Body of pancreas (tissue), 4 donors: Measurements from ENCODE around the gene CFAP46. TPM values are rescaled to one million over a fixed set of nuclear protein-coding genes. Genes with fewer than 3 reads are reported as not detected.
"Not testable (repeated sequence)": the region's sequence is repeated elsewhere in the genome, so short reads cannot be mapped to it uniquely, and the experiment has no call there.

Experiments
- ATAC-seq: fragments of 150-250 bp; one replicate; pipeline ENCODE4 v1.9.1; 2016
- DNase-seq, 4 donors: peaks; one replicate each; pipeline ENCODE4 v3.0.0-alpha.2; 2019
- H3K27ac ChIP-seq, 4 donors: fragments of 200-600 bp; sonication (generic); 1 replicate in 3 of 4; 2 replicates in 1 of 4; pipeline versions ENCODE4 v1.5.1 to v1.6.1; 2016 to 2019; ENCODE audit warnings: mild to moderate bottlenecking in 1 of 4, mixed read lengths in 1 of 4, moderate library complexity in 1 of 4
- H3K27me3 ChIP-seq, 2 donors: fragments of 200-600 bp; sonication (generic); one replicate each; pipeline ENCODE4 v1.6.0; 2016; ENCODE audit warnings: mild to moderate bottlenecking in 1 of 2
- H3K36me3 ChIP-seq, 2 donors: fragments of 200-600 bp; sonication (generic); replicated peaks in 1 of 2; 2 replicates each; pipeline ENCODE4 v1.5.1; 2016; ENCODE audit warnings: low read depth in 2 of 2; ENCODE audit not compliant: insufficient read depth in 1 of 2
- H3K4me1 ChIP-seq: fragments of 200-600 bp; sonication (generic); one replicate; pipeline ENCODE4 v1.6.0; 2016
- H3K4me3 ChIP-seq, 2 donors: fragments of 200-600 bp; sonication (generic); 1 replicate in 1 of 2; 2 replicates in 1 of 2; pipeline ENCODE4 v1.5.1; 2016 to 2019
- H3K9me3 ChIP-seq, 3 donors: fragments of 200-600 bp; sonication (generic); 1 replicate in 2 of 3; 2 replicates in 1 of 3; pipeline ENCODE4 v1.5.1; 2016
- POLR2A ChIP-seq, 3 donors: fragments of 450-650 bp; IDR thresholded peaks; one replicate each; pipeline ENCODE4 v1.6.1; 2016; ENCODE audit warnings: antibody characterized with exemption in 3 of 3, mild to moderate bottlenecking in 2 of 3
- WGBS, 2 donors: methylation state at CpG; one replicate each; pipeline ENCODE4 v1.1.5; 2017; 5-methylcytosine and 5-hydroxymethylcytosine counted together
- intact Hi-C: fragments of 100-400 bp; cut with DNase I; formaldehyde crosslinking; loops from one replicate; pipeline ENCODE4 v1.15.1; 2023
- total RNA-seq, 2 donors: library from RNA; depleted of rRNA; stranded (reverse); fragments of >200 nt; gene quantifications; one replicate each; pipeline ENCODE4 v1.1.0, GENCODE V29; 2016
- TF ChIP-seq, protein P1 (sequence below), 7 experiments: fragments of 450-650 bp in 4 of 7; fragments of 200-600 bp in 3 of 7; sonication (generic) in 3 of 7; IDR thresholded peaks; one replicate each; pipeline ENCODE4 v1.5.1; 2016 to 2019; ENCODE audit warnings: antibody characterized with exemption in 7 of 7

The CFAP46 gene
- total RNA-seq, 2 donors from 2014 or later = 0.33 to 0.52 TPM

- no peak for TF ChIP-seq POLR2A (IDR thresholded peaks at IDR 0.05)
- TF ChIP-seq, protein P1, sequence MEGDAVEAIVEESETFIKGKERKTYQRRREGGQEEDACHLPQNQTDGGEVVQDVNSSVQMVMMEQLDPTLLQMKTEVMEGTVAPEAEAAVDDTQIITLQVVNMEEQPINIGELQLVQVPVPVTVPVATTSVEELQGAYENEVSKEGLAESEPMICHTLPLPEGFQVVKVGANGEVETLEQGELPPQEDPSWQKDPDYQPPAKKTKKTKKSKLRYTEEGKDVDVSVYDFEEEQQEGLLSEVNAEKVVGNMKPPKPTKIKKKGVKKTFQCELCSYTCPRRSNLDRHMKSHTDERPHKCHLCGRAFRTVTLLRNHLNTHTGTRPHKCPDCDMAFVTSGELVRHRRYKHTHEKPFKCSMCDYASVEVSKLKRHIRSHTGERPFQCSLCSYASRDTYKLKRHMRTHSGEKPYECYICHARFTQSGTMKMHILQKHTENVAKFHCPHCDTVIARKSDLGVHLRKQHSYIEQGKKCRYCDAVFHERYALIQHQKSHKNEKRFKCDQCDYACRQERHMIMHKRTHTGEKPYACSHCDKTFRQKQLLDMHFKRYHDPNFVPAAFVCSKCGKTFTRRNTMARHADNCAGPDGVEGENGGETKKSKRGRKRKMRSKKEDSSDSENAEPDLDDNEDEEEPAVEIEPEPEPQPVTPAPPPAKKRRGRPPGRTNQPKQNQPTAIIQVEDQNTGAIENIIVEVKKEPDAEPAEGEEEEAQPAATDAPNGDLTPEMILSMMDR (IDR thresholded peaks at IDR 0.05) = no peak
- no peak for ATAC-seq
- Histone ChIP-seq H3K27ac (no peak overlapping the region), H3K36me3 (no peaks in the 10 kb centered on the region), H3K27me3 (no peaks in the 10 kb centered on the region), H3K9me3 (no peaks in the 10 kb centered on the region), H3K4me1 (peaks cover 22% of the 10 kb centered on the region), H3K4me3 (no peak overlapping the region)
- WGBS, 2 donors = 72 to 87% methylated on average over 9 of the region's 10 CpGs
- intact Hi-C loops = no loop called here
- DNase-seq = no peak
Observed at GRCh38 chr10:132957131-132957530, 14.8 kb upstream of the CFAP46 start.

GRCh38 chr10:132956259-132956658 lies 13.9 kb upstream of the CFAP46 start:
- peaks cover 17% of the 10 kb centered on the region for H3K4me1 ChIP-seq
- H3K27ac ChIP-seq, H3K4me3 ChIP-seq, intact Hi-C loops, ATAC-seq, H3K9me3 ChIP-seq, H3K27me3 ChIP-seq, DNase-seq, H3K36me3 ChIP-seq: not testable (repeated sequence)
- 82 to 97% methylated on average over 3 to 4 of the region's 4 CpGs for WGBS, 2 donors

DNA sequence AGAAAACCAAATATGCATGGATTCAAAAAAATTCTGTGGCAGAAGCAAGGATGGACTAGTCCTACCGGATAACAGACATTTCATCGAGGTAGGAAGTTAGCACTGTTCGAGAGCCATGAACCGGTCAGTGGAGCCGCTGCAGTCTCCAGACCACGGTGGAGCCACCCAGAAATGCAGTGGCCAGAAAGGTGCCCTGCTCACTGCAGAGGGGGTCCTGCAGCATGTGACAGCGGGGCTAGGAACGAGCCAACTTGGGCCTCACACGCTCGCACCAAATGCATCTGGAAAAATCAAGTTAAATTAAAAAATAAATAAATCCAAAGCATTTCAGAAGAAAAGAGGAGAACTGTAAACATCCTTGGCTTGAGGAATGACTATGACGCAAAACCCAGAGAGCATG lies 13.1 kb upstream of the CFAP46 start:
- Histone ChIP-seq H3K4me3 (no peak overlapping the region), H3K9me3 (no peaks in the 10 kb centered on the region), H3K27ac (no peak overlapping the region), H3K4me1 (peaks cover 15% of the 10 kb centered on the region), H3K36me3 (no peaks in the 10 kb centered on the region), H3K27me3 (no peaks in the 10 kb centered on the region)
- 84 to 91% methylated on average over 11 of the region's 11 CpGs for WGBS, 2 donors
- intact Hi-C loops = no loop called here
- no peak for DNase-seq
- TF ChIP-seq POLR2A (IDR thresholded peaks at IDR 0.05) = no peak
- TF ChIP-seq, protein P1 (IDR thresholded peaks at IDR 0.05) = no peak
- ATAC-seq = no peak

DNA sequence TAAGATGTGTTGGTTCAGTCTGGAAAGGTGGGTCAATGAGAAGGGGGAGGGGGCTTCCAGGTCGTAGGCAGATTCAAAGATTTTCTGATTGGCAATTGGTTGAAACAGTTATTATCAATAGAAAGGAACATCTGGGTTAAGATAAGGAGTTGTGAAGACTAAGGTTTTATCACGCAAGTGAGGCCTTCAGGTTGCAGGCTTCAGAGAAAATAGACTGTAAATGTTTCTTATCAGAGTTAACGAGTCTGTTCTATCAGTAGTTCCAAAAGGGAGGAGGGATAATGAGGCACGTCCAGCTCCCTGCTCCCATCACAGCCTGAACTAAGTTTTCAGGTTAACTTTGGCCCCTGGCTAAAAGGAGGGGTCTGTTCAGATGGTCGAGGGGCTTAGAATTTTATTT lies 11.1 kb upstream of the CFAP46 start:
- no peaks in the 10 kb centered on the region for H3K36me3 ChIP-seq
- ATAC-seq (no peak), DNase-seq (no peak)
- peaks cover under 1% of the 10 kb centered on the region for H3K4me1 ChIP-seq
- TF ChIP-seq, protein P1 (IDR thresholded peaks at IDR 0.05) = no peak
- no peak for TF ChIP-seq POLR2A (IDR thresholded peaks at IDR 0.05)
- no peak overlapping the region for H3K4me3 ChIP-seq
- WGBS, 2 donors = 19 to 32% methylated on average over 5 of the region's 5 CpGs
- no peak overlapping the region for H3K27ac ChIP-seq
- no peaks in the 10 kb centered on the region for H3K9me3 ChIP-seq
- intact Hi-C loops = no loop called here
- no peaks in the 10 kb centered on the region for H3K27me3 ChIP-seq

DNA sequence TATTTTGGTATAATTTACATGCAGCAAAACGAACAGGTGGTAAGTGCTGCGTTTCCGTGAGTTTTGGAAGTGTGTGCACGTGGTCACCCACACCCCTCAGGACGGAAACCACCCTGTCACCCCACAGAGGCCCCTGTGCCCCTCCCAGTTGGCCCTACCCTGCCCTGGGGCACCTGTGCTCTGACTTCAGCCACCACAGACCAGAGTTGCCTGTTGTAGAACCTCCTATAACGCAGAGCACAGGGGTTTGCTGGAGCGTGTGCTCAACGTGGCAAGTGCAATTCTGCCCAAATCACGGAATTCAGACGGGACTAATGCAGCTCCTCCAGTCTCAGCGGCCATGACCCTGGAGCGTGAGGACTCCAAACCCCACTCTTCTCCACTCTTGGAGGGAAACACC lies 9.6 kb upstream of the CFAP46 start:
- no peak overlapping the region for H3K4me3 ChIP-seq
- ATAC-seq (no peak), DNase-seq (no peak)
- intact Hi-C loops = no loop called here
- no peaks in the 10 kb centered on the region for H3K4me1 ChIP-seq
- no peak overlapping the region for H3K27ac ChIP-seq
- no peaks in the 10 kb centered on the region for H3K9me3 ChIP-seq
- no peaks in the 10 kb centered on the region for H3K27me3 ChIP-seq
- no peak for TF ChIP-seq POLR2A (IDR thresholded peaks at IDR 0.05)
- TF ChIP-seq, protein P1 (IDR thresholded peaks at IDR 0.05) = no peak
- no peaks in the 10 kb centered on the region for H3K36me3 ChIP-seq
- 54 to 56% methylated on average over 11 to 12 of the region's 12 CpGs for WGBS, 2 donors
